Liver (tissue), 9 donors: ENCODE measurements around the gene ABCG2. TPM values are rescaled to one million over a fixed set of nuclear protein-coding genes. Genes with fewer than 3 reads are reported as not detected.

ENCODE experiments used
- DNase-seq: peaks from one replicate; pipeline ENCODE4 v3.0.0-alpha.2; 2017; ENCODE audit warnings: low spot score
- H3K27ac ChIP-seq, 2 donors: one replicate each; pipeline ENCODE4 v1.7.0; 2013; ENCODE audit warnings: inconsistent platforms in 2 of 2, low read length in 2 of 2, control low read depth in 1 of 2, low read depth in 1 of 2, mild to moderate bottlenecking in 1 of 2
- H3K27me3 ChIP-seq, 4 donors: one replicate each; pipeline versions ENCODE4 v1.6.1 to v1.7.0; 2013; ENCODE audit warnings: low read length in 3 of 4, inconsistent platforms in 1 of 4, mild to moderate bottlenecking in 1 of 4, moderate library complexity in 1 of 4; ENCODE audit not compliant: control insufficient read depth in 4 of 4, insufficient read depth in 4 of 4
- H3K36me3 ChIP-seq, 4 donors: one replicate each; pipeline versions ENCODE4 v1.6.1 to v1.7.0; 2013; ENCODE audit warnings: low read length in 3 of 4, mild to moderate bottlenecking in 3 of 4, low read depth in 1 of 4, moderate library complexity in 1 of 4; ENCODE audit not compliant: control insufficient read depth in 4 of 4, insufficient read depth in 3 of 4
- H3K4me1 ChIP-seq, 4 donors: one replicate each; pipeline versions ENCODE4 v1.6.1 to v1.7.0; 2013; ENCODE audit warnings: low read length in 3 of 4, mild to moderate bottlenecking in 3 of 4, moderate library complexity in 1 of 4; ENCODE audit not compliant: control insufficient read depth in 4 of 4, insufficient read depth in 4 of 4
- H3K4me3 ChIP-seq, 3 donors: one replicate each; pipeline versions ENCODE4 v1.6.1 to v1.7.0; 2013; ENCODE audit warnings: low read length in 3 of 3, control low read depth in 1 of 3, low read depth in 1 of 3, mild to moderate bottlenecking in 1 of 3
- H3K9ac ChIP-seq, 2 donors: one replicate each; pipeline ENCODE4 v1.7.0; 2013; ENCODE audit warnings: low read length in 2 of 2, mild to moderate bottlenecking in 2 of 2, moderate library complexity in 2 of 2, control low read depth in 1 of 2, low read depth in 1 of 2
- H3K9me3 ChIP-seq, 4 donors: one replicate each; pipeline versions ENCODE4 v1.6.1 to v1.7.0; 2013; ENCODE audit warnings: low read length in 3 of 4; ENCODE audit not compliant: control insufficient read depth in 4 of 4
- ATF3 ChIP-seq: IDR thresholded peaks from 2 replicates; pipeline ENCODE4 v1.6.1; 2016; ENCODE audit warnings: antibody characterized with exemption
- CTCF ChIP-seq: fragments of 150-350 bp; IDR thresholded peaks from 2 replicates; pipeline ENCODE4 v1.5.1; 2017; ENCODE audit warnings: improper control_type of control experiment, low read depth, low read length; ENCODE audit not compliant: missing input control
- EGR1 ChIP-seq, 2 donors: IDR thresholded peaks; 2 replicates each; pipeline ENCODE4 v1.6.1; 2016 to 2018; ENCODE audit warnings: antibody characterized with exemption in 2 of 2, low read depth in 2 of 2
- FOXA1 ChIP-seq: IDR thresholded peaks from 2 replicates; pipeline ENCODE4 v1.6.1; 2016; ENCODE audit warnings: antibody characterized with exemption
- FOXA2 ChIP-seq: IDR thresholded peaks from 2 replicates; pipeline ENCODE4 v1.6.1; 2016; ENCODE audit warnings: antibody characterized with exemption
- GABPA ChIP-seq, 2 donors: IDR thresholded peaks in 1 of 2; conservative IDR thresholded peaks in 1 of 2; 2 replicates each; pipeline ENCODE4 v1.6.1; 2016; ENCODE audit warnings: antibody characterized with exemption in 2 of 2, mild to moderate bottlenecking in 1 of 2, moderate library complexity in 1 of 2
- HNF4A ChIP-seq, 2 donors: conservative IDR thresholded peaks; 2 replicates each; pipeline ENCODE4 v1.6.1; 2016; ENCODE audit warnings: antibody characterized with exemption in 2 of 2, mild to moderate bottlenecking in 2 of 2
- JUND ChIP-seq, 2 donors: IDR thresholded peaks; 2 replicates each; pipeline ENCODE4 v1.6.1; 2016; ENCODE audit warnings: antibody characterized with exemption in 2 of 2
- NR2F2 ChIP-seq: IDR thresholded peaks from 2 replicates; pipeline ENCODE4 v1.6.1; 2016; ENCODE audit warnings: antibody characterized with exemption
- RAD21 ChIP-seq, 2 donors: IDR thresholded peaks; 2 replicates each; pipeline ENCODE4 v1.6.1; 2016; ENCODE audit warnings: antibody characterized with exemption in 2 of 2, mild to moderate bottlenecking in 2 of 2
- REST ChIP-seq: IDR thresholded peaks from 2 replicates; pipeline ENCODE4 v1.6.1; 2016; ENCODE audit warnings: antibody characterized with exemption, mild to moderate bottlenecking
- RXRA ChIP-seq, 2 donors: IDR thresholded peaks; 2 replicates each; pipeline ENCODE4 v1.6.1; 2017 to 2018; ENCODE audit warnings: antibody characterized with exemption in 2 of 2, mild to moderate bottlenecking in 1 of 2
- SP1 ChIP-seq: IDR thresholded peaks from 2 replicates; pipeline ENCODE4 v1.6.1; 2018; ENCODE audit warnings: antibody characterized with exemption, mild to moderate bottlenecking
- TAF1 ChIP-seq: conservative IDR thresholded peaks from 2 replicates; pipeline ENCODE4 v1.6.1; 2016; ENCODE audit warnings: antibody characterized with exemption, mild to moderate bottlenecking
- YY1 ChIP-seq: IDR thresholded peaks from 2 replicates; pipeline ENCODE4 v1.6.1; 2016; ENCODE audit warnings: antibody characterized with exemption, mild to moderate bottlenecking
- WGBS: extraction: QIAGEN DNeasy Blood & Tissue Kit; methylation state at CpG from one replicate; pipeline ENCODE4 v1.1.7; 2013; 5-methylcytosine and 5-hydroxymethylcytosine counted together
- polyA plus RNA-seq, 2 donors: library from polyadenylated mRNA; stranded (reverse) in 1 of 2; unstranded in 1 of 2; fragments of 200-250 nt in 1 of 2; fragments of >200 nt in 1 of 2; fragmentation: Nextera tagmentation in 1 of 2; extraction: Ambion mirVana in 1 of 2; gene quantifications; one replicate each; pipeline versions ENCODE4 v1.2.1 to v1.2.3, GENCODE V29; 2013 to 2015
- total RNA-seq, 2 donors: library from RNA; depleted of rRNA; stranded (reverse); fragments of >200 nt; gene quantifications; one replicate each; pipeline ENCODE4 v1.2.3, GENCODE V29; 2014
- donor health status: healthy.
- donor health status: healthy.
- donor health status: healthy.
- donor health status: healthy.
- donor health status: healthy.

The ABCG2 gene
- total and polyA plus RNA-seq, 4 donors: 1.9 to 23.6 (median 7.0) TPM

GRCh38 chr4:88187766-88188165 is 29.3 kb upstream of the ABCG2 start (continued):
- TF ChIP-seq ATF3: no peak

- H3K36me3 ChIP-seq: no peaks in the 10 kb centered on the region
- no peak overlapping the region for H3K9ac ChIP-seq
- H3K27ac ChIP-seq: no peak overlapping the region
- no peaks in the 10 kb centered on the region for H3K9me3 ChIP-seq
- DNase-seq: no peak
- H3K27me3 ChIP-seq: no peaks in the 10 kb centered on the region
- no peaks in the 10 kb centered on the region for H3K4me1 ChIP-seq
- no peak overlapping the region for H3K4me3 ChIP-seq
- no peak for TF ChIP-seq TAF1
- no peak for TF ChIP-seq GABPA (IDR thresholded peaks at IDR 0.05 in 1 of 2, conservative IDR thresholded peaks at IDR 0.05 in 1 of 2)
- TF ChIP-seq EGR1 (IDR thresholded peaks at IDR 0.05; ENCODE audit: low read depth in 2 of 2): no peak
- TF ChIP-seq FOXA1: no peak
- TF ChIP-seq CTCF: no peak
- TF ChIP-seq RXRA (IDR thresholded peaks at IDR 0.05): no peak
- no peak for TF ChIP-seq NR2F2
- no peak for TF ChIP-seq HNF4A (conservative IDR thresholded peaks at IDR 0.05)
- TF ChIP-seq YY1: no peak
These were observed 27.5 kb upstream of the ABCG2 start for GRCh38 chr4:88185906-88186305.

- 97% methylated on average over 4 of the region's 4 CpGs for WGBS
- DNase-seq: no peak
- no peak for TF ChIP-seq CTCF
- Histone ChIP-seq H3K4me3 (no peak overlapping the region), H3K9ac (no peak overlapping the region), H3K27me3 (no peaks in the 10 kb centered on the region), H3K36me3 (no peaks in the 10 kb centered on the region), H3K4me1 (no peaks in the 10 kb centered on the region), H3K9me3 (no peaks in the 10 kb centered on the region), H3K27ac (no peak overlapping the region)
These were observed 20.8 kb upstream of the ABCG2 start for GRCh38 chr4:88179261-88179660.

GRCh38 chr4:88178626-88179231 is 20.3 kb upstream of the ABCG2 start:
- no peak overlapping the region for H3K27ac ChIP-seq
- TF ChIP-seq RAD21 (IDR thresholded peaks at IDR 0.05) (no peak), REST (no peak), FOXA1 (no peak), YY1 (no peak), JUND (IDR thresholded peaks at IDR 0.05) (no peak), FOXA2 (no peak), SP1 (no peak), RXRA (IDR thresholded peaks at IDR 0.05) (no peak), HNF4A (conservative IDR thresholded peaks at IDR 0.05) (no peak), NR2F2 (no peak), ATF3 (no peak)

More at GRCh38 chr4:88178626-88179231, 20.3 kb upstream of the ABCG2 start:
- H3K9me3 ChIP-seq: no peaks in the 10 kb centered on the region
- no peak overlapping the region for H3K9ac ChIP-seq
- no peak for DNase-seq
- no peaks in the 10 kb centered on the region for H3K4me1 ChIP-seq
- no peak overlapping the region for H3K4me3 ChIP-seq
- WGBS: 96% methylated on average over 2 of the region's 2 CpGs
- H3K36me3 ChIP-seq: no peaks in the 10 kb centered on the region
- no peaks in the 10 kb centered on the region for H3K27me3 ChIP-seq
